Stimulated activated CD4-positive, alpha-beta T cell treated with anti-CD3 and anti-CD28 coated beads, Interleukin-1b, Interleukin-23, amount 100 ng/mL, for 4 hours (primary cell): ENCODE data around the gene CHST8.
"Not testable (repeated sequence)": the region's sequence is repeated elsewhere in the genome, so short reads cannot be mapped to it uniquely, and the experiment has no call there.

Experiments
- DNase-seq, 2 donors: peaks; one replicate each; pipeline ENCODE4 v3.0.0-alpha.2; 2020; ENCODE audit warnings: low read depth in 2 of 2

The CHST8 gene

GRCh38 chr19:33689138-33689746 is 67.5 kb downstream of the CHST8 start:
- no peak for DNase-seq

GRCh38 chr19:33689868-33690267 is 68.1 kb downstream of the CHST8 start:
- no peak for DNase-seq

GRCh38 chr19:33690378-33691029 is 68.8 kb downstream of the CHST8 start:
- no peak for DNase-seq

GRCh38 chr19:33691030-33691427 is 69.3 kb downstream of the CHST8 start:
- no peak for DNase-seq

- no peak for DNase-seq
These were observed 70.0 kb downstream of the CHST8 start for GRCh38 chr19:33691736-33692135.

- DNase-seq, result no peak
These were observed 71.9 kb downstream of the CHST8 start for GRCh38 chr19:33693678-33694077.

DNA sequence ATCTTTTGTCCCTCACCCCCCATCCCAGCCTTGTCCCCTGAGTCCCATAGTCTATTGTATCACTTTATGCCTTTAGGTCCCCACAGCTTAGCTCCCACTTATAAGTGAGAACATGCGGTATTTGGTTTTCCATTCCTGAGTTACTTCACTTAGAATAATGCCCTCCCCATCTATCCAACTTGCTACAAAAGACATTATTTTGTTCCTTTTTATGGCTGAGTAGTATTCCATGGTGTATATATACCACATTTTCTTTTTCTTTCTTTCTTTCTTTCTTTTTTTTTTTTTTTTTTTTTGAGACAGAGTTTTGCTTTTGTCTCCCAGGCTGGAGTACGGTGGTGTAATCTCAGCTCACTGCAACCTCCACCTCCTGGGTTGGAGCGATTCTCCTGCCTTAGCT is 73.8 kb downstream of the CHST8 start:
- DNase-seq, result not testable (repeated sequence)

DNA sequence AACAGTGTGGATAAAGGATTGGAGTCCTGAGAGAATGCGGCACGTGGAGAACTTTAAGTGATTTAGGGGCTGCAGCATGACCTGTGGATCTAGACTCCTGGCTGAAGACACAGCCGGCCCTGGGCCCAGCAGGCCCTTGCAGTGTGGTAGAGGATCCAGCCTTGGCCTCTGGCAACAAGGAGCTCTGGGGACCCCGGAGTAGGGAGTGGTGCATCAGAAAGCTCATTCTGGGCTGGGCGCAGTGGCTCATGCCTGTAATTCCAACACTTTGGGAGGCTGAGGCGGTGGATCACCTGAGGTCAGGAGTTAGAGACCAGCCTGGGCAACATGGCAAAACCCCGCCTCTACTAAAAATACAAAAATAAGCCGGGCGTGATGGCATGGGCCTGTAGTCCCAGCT is 76.0 kb downstream of the CHST8 start:
- no peak for DNase-seq

GRCh38 chr19:33698576-33699435 is 77.1 kb downstream of the CHST8 start:
- DNase-seq, result no peak

DNA sequence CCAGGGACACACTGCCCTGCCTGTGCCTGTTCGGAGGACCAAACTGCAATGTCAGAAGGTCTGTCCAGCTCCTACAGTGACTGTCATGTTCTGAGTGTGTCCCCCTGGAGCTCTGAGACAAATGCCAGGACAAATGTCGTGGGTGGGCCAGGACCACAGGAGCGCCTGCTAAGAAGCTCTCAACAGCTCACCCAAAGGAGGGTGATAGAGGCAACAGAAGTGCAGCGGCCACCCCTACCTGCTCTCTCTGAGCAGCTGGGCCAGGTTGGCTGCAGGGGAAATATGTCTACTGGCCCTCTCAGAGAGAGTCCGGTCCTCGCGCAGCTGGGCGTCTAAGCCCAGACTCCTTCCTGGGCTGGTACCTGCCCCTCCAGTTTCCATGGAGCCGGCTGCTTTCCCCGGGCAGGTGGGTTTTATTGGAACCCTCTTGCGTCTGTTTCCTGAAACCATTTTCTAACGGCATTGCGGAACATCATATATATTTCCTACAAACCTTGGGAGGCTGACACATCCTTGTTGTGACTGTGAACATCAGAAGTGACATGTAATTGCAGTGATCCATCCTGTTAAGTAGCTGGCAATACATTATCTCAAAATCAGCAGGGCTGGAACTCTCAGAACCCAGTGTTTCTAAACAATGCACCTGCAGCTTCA is 78.1 kb downstream of the CHST8 start:
- no peak for DNase-seq

DNA sequence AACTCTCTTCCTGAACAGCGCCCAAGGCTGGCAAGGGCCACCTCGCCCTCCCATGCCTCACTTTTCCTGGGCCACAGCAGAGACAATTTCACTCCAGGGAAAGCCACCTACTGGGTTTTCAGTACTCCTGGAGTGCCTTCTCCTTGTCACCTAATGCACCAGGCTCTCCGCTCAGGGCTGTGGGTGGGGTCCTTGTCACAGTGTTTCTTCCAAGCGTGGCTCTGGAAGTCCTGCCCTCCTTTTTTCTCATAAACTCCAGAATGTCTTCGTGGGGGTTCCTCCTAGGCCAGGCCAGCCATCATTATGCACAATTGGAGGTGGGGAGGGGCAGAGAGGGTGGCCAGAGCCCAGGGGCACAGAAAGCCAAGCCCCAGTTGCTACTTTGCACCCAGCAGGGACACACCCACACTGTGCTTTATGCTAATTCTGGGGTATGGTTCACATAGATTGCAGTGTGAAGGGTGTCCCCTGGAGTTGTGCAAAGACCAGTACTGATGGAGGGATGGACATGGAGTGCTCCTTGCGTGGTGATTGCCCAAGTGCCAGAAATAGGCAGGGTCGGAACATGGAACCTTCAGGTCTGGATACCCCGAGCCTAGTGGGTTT is 78.8 kb downstream of the CHST8 start:
- no peak for DNase-seq

GRCh38 chr19:33701565-33701964 is 79.8 kb downstream of the CHST8 start:
- no peak for DNase-seq

DNA sequence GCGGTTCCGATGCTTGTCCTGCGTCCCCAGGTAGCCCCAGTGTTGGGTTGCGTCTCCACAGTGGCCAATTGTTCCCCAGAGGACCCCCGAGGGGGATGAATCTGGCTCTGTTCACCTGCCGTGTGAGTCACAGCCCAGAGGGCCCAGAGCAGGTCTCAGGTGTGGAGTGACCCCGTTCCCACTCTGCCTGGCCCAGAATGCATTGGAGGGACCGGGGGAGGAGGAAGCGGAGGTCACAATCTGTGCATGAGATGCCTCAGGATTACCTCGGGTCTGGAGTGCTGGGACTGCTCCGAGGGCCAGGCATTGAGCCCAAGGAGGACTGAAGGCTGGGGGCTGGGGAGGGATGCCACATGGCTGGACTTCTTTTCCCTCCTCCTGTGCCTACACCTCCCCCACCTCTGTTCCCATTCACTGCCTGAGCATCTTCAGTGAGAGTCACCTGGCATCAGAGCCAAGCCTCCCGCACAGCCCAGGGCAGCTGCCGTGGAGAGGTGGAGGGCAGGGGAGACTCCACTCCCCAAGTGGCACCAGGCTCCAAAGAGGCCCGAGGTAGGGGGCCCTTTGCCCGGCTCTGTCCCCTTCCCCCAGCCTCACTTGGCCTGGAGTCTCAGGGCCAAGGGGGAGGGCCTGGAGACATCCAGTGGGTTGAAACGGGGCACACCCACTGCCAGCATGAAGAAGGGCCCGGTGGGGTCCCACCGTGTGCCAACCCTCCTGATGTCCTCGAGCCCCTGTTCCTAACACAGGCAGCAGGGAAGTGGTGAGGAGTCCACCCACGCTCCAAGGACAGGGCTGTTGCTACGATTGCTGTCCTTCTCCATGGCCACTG is 81.1 kb downstream of the CHST8 start:
- no peak for DNase-seq

- no peak for DNase-seq
These were observed 81.6 kb downstream of the CHST8 start for GRCh38 chr19:33703438-33703750.

DNA sequence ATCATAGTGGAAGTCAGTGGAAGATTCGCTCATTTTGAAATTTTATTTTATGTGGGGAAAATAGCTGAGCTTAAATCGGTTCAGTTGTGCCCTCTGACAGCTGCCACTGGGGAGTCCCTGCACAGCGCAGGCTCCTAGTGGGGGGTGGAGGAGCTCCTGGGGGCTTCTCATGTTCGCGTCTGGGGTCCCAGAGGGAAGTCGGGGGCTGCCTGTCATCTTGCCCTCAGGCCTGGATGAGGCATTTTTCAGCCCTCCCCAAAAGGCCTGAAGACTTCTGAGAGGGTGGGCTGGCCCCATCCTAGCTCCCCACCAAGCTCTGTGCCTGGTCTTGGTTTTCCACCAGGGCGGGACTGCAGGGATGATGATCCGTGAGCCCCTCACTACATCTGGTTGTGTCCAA is 82.1 kb downstream of the CHST8 start:
- DNase-seq, result no peak

DNA sequence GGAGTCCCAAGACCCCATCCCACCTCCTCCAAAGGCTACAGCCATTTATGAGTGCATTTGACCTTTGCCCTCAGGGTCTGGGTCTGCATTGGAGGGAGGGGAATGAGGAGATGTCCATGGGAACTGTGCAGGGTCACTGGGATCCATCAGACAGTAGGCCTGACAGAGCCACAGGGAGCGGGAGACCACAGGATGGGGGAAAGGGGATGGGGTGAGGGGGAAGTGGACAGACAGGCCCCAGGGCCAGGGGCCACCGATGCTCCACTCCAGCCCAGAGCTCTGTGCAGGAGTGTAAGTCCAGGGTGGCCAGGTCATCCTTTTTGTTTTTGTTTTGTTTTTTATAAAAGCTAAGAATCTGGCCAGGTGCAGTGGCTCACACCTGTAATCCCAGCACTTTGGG is 82.5 kb downstream of the CHST8 start:
- DNase-seq, result no peak

DNA sequence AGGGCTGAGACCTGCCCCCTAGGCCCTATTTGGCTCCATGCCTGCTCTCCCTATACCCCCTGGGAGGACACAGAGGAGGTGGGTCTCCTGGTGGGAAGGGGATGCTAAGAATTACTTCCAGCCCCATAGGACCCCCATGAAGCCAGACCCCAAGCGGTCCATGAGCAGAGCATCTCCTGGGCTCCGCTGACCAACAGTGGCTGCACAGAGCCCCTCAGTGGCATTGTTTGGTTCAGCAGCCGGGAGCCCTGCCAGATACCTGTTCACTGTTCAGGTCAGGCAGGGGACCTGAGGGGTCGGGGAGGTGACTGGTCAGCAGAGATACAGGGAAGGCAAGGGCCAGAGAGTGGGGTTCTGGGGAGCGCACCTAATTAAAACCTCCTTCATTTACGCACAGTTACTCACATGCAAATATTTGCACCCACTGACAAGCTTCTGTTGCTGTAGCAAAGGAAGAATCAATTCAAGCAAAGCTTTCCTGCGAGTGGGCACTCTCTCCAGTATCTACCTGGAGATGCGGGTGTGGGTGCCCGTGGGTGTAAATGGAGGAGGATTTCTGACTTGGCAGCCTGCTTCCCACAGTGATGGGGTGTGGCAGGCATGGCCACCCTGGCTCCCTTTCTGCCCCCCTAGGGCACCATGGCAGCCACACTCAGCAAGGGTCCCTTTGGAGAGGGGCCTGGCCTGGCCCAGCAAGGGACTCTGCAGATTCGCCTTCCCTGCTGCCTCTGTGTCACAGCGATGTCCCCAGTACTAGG is 83.5 kb downstream of the CHST8 start:
- DNase-seq, result no peak

DNA sequence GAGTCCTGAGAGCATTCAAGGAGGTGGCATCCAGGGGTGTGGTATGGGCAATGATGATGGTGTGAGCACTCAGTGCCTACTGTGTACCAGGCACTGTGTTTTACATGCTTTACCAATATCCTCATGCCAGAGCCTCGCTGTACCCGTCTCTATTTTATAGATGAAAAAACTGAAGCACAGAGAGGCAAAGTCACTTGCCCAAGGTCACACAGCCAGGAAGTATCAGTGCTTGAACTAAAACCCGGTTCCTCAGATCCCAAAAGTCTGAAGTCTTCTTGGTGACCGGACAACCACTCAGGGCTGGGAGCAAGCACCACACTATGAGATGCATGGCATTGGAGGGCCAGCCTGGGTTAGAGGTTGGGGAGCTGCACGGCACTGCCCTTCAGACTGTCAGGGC is 84.1 kb downstream of the CHST8 start:
- DNase-seq, result no peak

GRCh38 chr19:33706631-33707030 is 84.9 kb downstream of the CHST8 start:
- no peak for DNase-seq

- no peak for DNase-seq
These were observed 90.5 kb downstream of the CHST8 start for GRCh38 chr19:33712268-33712667.

GRCh38 chr19:33713194-33713593 is 91.4 kb downstream of the CHST8 start:
- no peak for DNase-seq
